ENCODE data around the gene CXXC4. TPM values are rescaled to one million over a fixed set of nuclear protein-coding genes. Genes with fewer than 3 reads are reported as not detected.

The CXXC4 gene
- polyA plus RNA-seq, 2 of the 4 experiments (the other 2 are of a cell fraction): 0.03 to 0.93 TPM

GRCh38 chr4:104465201-104465600, 29.5 kb downstream of the CXXC4 start:
- WGBS (ENCODE audit: missing lambda C conversion rate): 20% methylated on average over 1 of the region's 1 CpG
- no peak for TF ChIP-seq HOXA7 (CRISPR knock-in tag; IDR thresholded peaks at IDR 0.05)
- TF ChIP-seq FOSB (CRISPR knock-in tag; IDR thresholded peaks at IDR 0.05): no peak
- TF ChIP-seq RAD21 (conservative IDR thresholded peaks at IDR 0.05 in 1 of 2, IDR thresholded peaks at IDR 0.05 in 1 of 2): no peak
- TF ChIP-seq RARB (CRISPR knock-in tag; IDR thresholded peaks at IDR 0.05): no peak
- no peak for TF ChIP-seq ESRRA (IDR thresholded peaks at IDR 0.05; ENCODE audit: borderline replicate concordance, low read length)
- no peak overlapping the region for H3K27ac ChIP-seq
- ATAC-seq: no peak
- H3K4me3 ChIP-seq: no peak overlapping the region
- H3K9me3 ChIP-seq: no peaks in the 10 kb centered on the region
- CTCF ChIA-PET: interaction anchor here (1.0 kb wide), 1 partner anchor 396 kb away, joined by 4 read pairs; no protein-coding TSS in a partner anchor
- no peak for FAIRE-seq
- no peak for DNase-seq (ENCODE audit: low read depth in 1 of 2, low spot score in 1 of 2)
- POLR2A ChIA-PET: no interaction called here
- no peak overlapping the region for H3K4me2 ChIP-seq
- no peaks in the 10 kb centered on the region for H3K4me1 ChIP-seq

DNA sequence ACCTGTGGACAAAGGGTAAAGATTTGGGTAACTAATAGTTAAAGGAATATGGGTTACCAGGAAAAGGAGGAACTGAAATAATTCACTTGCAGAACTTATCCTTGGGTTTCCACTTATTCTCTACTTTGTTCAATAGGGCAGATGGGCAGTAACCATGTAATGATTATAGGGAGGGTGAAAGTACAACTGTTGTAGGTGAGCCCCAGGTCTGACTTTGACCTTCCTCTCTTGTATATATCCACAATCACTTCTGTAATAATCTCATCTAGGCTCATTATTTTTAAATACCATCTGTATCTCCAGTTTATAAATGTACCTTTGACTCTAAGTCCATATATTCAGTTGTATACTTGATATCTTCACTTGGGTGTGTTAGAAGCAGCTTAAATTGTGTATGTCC, 32.1 kb downstream of the CXXC4 start:
- H3K4me3 ChIP-seq: no peak overlapping the region
- H3K27ac ChIP-seq: no peak overlapping the region
- CTCF ChIA-PET: no interaction called here
- H3K9me3 ChIP-seq: no peaks in the 10 kb centered on the region
- FAIRE-seq: no peak
- POLR2A ChIA-PET: no interaction called here
- no peak for ATAC-seq
- no peak for TF ChIP-seq CHD2 (IDR thresholded peaks at IDR 0.05; ENCODE audit: low read length, partially characterized antibody)
- TF ChIP-seq HOXB5 (CRISPR knock-in tag; IDR thresholded peaks at IDR 0.05): no peak
- no peak for TF ChIP-seq BHLHE40 (IDR thresholded peaks at IDR 0.05; ENCODE audit: low read depth, low read length)
- no peak for TF ChIP-seq EHF (CRISPR knock-in tag; IDR thresholded peaks at IDR 0.05)
- TF ChIP-seq CBX8 (IDR thresholded peaks at IDR 0.05): no peak
- no peak for TF ChIP-seq RARB (CRISPR knock-in tag; IDR thresholded peaks at IDR 0.05)
- TF ChIP-seq ELK1 (IDR thresholded peaks at IDR 0.05; ENCODE audit: low read depth, low read length): no peak
- TF ChIP-seq HDAC2 (IDR thresholded peaks at IDR 0.05): no peak
- no peak for TF ChIP-seq JUNB (IDR thresholded peaks at IDR 0.05)
- no peak for TF ChIP-seq RCOR1 (IDR thresholded peaks at IDR 0.05; ENCODE audit: low read depth, low read length)
- no peak for TF ChIP-seq POLR2AphosphoS2 (conservative IDR thresholded peaks at IDR 0.05; ENCODE audit: low read length)
- TF ChIP-seq POLR2A (IDR thresholded peaks at IDR 0.05; ENCODE audit: low read length): no peak
- TF ChIP-seq, protein P1, sequence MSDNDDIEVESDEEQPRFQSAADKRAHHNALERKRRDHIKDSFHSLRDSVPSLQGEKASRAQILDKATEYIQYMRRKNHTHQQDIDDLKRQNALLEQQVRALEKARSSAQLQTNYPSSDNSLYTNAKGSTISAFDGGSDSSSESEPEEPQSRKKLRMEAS (IDR thresholded peaks at IDR 0.05): no peak
- no peak for TF ChIP-seq ZC3H11A (IDR thresholded peaks at IDR 0.05)
- TF ChIP-seq NPAS2 (CRISPR knock-in tag; IDR thresholded peaks at IDR 0.05; ENCODE audit: borderline replicate concordance): no peak
- no peak for TF ChIP-seq REST (IDR thresholded peaks at IDR 0.05)
- no peak for TF ChIP-seq ESRRA (IDR thresholded peaks at IDR 0.05; ENCODE audit: borderline replicate concordance, low read length)
- TF ChIP-seq KDM1A (IDR thresholded peaks at IDR 0.05; ENCODE audit: low read depth): no peak
- no peak for TF ChIP-seq ZFP36 (IDR thresholded peaks at IDR 0.05; ENCODE audit: borderline replicate concordance, partially characterized antibody)
- TF ChIP-seq SREBF2 (IDR thresholded peaks at IDR 0.05): no peak
- H3K4me1 ChIP-seq: no peaks in the 10 kb centered on the region
- DNase-seq (ENCODE audit: low read depth in 1 of 2, low spot score in 1 of 2): no peak
- no peak overlapping the region for H3K4me2 ChIP-seq
